ENCODE measurements around the gene CACNG5.
"Not testable (repeated sequence)": the region's sequence is repeated elsewhere in the genome, so short reads cannot be mapped to it uniquely, and the experiment has no call there.

Gene CACNG5

GRCh38 chr17:66849851-66850580 is 15.1 kb downstream of the CACNG5 start:
- DNase-seq (ENCODE audit: low read depth): no peak

- no peak for DNase-seq (ENCODE audit: low read depth)
These were observed 15.8 kb downstream of the CACNG5 start for GRCh38 chr17:66850692-66851091.

DNA sequence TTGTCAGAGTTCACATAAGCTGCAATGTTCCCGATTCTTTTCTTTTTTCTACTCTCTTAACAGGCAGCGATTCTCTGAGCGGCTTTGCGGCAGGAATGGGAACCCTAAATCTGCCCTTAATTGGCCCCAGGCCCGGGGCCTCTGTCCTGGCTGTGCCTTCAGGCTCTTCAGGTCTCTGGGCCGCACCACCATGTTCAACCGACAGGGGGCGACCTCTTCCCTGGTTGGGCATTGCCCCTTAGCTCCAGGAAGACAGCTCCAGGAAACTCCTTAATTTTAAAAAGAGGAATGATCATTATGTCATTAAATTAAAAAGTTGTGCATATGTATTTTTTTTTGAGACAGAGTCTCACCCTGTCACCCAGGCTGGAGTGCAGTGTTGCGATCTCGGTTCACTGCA is 20.3 kb downstream of the CACNG5 start:
- DNase-seq (ENCODE audit: low read depth): no peak

GRCh38 chr17:66858226-66859083 is 23.5 kb downstream of the CACNG5 start:
- no peak for DNase-seq (ENCODE audit: low read depth)

- no peak for DNase-seq (ENCODE audit: low read depth)
These were observed 24.4 kb downstream of the CACNG5 start for GRCh38 chr17:66859353-66859752.

DNA sequence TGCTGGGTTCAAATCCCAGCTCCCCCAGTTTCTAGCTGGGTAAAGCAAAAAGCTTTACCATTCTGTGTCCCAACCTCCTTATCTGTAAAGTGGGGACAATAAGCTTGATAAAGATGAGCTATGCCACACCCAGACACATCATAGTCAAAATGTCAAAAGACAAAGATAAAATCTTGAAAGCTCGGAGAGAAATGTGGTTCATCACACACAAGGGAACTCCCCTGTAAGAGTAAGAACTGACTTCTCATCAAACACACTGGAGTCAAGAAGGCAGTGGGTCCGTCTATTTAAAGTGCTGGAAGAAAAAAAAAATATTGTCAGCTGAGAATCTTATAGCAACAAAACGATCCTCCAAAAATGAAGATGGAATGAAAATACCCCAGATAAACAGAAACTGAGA is 25.3 kb downstream of the CACNG5 start:
- DNase-seq (ENCODE audit: low read depth): no peak

DNA sequence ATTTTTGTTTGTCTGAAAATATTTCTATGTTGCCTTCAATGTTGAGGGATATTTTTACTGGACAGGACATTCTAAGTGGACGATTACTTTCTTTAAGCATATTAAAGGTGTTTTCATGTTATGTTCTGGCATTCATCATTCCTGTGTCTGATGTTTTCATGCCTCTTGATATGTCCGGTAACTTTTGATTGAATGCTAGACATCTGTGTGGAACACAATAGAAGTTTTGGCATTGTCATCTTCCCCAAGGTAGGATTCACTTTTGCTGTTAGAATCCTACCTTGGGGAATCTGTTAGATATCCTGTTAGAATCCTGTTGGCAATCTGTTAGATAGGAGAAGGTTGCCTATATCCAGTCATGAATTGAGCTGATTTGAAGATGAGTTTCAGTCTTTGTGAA is 28.9 kb downstream of the CACNG5 start:
- no peak for DNase-seq (ENCODE audit: low read depth)

GRCh38 chr17:66865151-66865550 is 30.2 kb downstream of the CACNG5 start:
- peak; percentile 17 for DNase-seq (ENCODE audit: low read depth)

- no peak for DNase-seq (ENCODE audit: low read depth)
These were observed 39.0 kb downstream of the CACNG5 start for GRCh38 chr17:66873962-66874361.

- DNase-seq (ENCODE audit: low read depth): no peak
These were observed 50.0 kb downstream of the CACNG5 start for GRCh38 chr17:66884931-66885330.

- DNase-seq (ENCODE audit: low read depth): no peak
These were observed 50.5 kb downstream of the CACNG5 start for GRCh38 chr17:66885417-66885816.

DNA sequence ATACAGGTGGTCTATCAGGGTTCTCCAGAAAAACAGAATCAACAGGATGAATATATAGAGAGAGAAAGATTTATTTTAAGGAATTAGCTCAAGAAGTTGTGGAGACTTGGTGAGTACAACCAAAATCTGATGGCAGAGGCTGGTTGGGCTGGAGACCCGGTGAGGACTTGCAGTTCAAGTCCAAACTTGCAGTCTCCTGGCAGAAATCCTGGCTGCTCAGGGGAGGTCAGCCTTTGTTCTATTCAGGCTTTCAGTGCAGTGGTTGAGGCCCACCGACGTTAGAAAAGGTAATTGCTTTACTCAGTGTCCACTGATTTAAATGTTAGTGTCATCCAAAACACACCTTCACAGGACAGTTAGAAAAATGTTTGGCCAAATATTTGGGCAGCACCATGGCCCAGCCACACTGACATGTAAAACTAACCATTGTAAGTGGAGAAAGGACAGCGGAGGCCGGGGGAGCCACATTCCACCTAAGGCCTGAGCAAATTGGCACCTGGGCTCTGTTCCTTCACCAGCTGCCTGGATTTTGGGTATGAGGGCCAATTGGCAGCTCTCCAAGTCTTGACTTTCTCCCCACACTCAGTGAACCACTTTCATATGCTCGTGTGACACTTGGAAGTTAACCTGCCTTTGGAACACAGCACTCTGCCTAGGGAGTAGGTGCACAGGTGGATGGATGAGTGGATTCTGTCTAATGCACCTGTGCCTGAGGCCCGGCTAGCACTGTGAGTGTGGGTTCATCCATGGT is 54.7 kb downstream of the CACNG5 start:
- DNase-seq (ENCODE audit: low read depth): no peak

GRCh38 chr17:66892246-66892645 is 57.3 kb downstream of the CACNG5 start:
- DNase-seq (ENCODE audit: low read depth): peak; percentile 89

GRCh38 chr17:66893382-66893781 is 58.5 kb downstream of the CACNG5 start:
- peak; percentile 19 for DNase-seq (ENCODE audit: low read depth)

- no peak for DNase-seq (ENCODE audit: low read depth)
These were observed 58.9 kb downstream of the CACNG5 start for GRCh38 chr17:66893863-66894262.

DNA sequence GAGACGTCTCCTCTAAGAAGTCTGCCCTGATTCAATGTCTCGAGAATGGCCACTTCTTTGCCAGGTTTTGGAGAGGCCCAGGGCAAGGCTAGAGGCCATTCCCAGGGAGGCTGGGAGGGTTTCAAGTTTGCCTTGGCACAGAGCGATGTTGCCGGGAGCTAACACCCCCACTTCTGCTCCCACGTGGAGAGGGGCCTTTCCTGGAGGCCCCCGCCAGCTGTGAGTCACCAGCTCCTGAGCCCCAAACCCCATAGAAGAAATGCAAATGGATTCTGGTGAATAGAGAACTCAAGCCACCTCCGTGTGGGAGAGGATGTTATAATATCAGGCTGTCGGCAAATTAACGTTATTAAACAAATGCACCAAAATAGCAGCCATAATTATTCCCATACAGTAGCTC is 62.2 kb downstream of the CACNG5 start:
- DNase-seq (ENCODE audit: low read depth): no peak

DNA sequence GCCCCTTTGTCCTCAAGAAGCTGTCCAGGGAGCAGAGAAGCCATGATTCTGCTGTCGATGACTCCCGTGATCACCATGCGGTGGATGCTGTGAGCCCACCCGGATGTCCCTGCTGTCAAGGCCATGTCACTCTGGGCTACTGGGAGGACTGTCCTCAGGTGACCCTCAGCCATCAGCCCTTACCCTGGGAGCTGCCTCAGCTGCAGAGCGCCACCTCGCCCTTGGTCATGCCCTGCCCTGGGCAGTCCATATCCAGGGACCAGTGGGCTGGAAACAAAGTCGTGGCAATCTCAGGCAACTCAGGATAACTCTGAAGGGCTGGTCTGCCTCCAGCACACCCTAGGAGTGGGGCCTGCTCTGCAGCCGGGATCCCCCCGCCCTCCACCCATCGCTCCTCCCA is 63.6 kb downstream of the CACNG5 start:
- no peak for DNase-seq (ENCODE audit: low read depth)

DNA sequence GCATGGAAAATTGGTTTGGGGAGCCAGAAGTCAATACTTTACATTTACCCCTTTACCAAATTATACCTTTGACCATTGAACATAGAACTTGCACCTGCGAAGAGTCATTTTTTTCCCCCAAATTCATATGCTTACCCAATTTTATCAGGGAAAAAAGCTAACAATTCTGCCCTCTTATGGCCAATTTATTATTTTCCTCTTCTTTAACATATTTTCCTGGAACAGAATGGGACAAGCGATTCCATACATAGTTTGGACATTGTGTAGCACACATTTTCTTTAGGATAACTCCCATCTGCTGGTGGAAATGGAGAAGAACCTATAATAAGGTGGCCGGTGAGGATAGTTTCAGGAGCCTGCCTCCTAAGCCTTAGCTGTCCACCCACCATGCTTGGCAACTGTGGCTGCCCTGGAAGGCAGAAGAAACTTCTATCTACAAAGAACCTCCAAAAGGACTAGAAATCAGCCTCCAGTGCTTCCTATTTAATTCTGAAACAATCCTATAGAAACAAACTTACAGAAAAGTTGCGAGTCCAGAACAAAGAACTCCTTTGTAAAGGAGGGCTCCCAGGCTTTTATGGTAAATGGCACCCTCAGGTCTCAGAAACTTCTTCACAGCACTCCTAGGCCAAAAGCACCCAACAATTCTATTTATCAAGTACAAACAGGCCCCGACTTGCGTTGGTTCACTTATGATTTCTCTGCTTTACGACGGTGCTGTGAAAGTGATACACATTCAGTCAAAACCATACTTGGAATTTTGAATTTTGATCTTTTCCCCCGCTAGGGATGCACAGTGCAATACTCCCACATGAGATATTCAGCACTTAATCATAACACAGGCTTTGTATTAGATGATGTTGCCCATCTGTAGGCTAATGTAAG is 65.5 kb downstream of the CACNG5 start:
- DNase-seq (ENCODE audit: low read depth): no peak

DNA sequence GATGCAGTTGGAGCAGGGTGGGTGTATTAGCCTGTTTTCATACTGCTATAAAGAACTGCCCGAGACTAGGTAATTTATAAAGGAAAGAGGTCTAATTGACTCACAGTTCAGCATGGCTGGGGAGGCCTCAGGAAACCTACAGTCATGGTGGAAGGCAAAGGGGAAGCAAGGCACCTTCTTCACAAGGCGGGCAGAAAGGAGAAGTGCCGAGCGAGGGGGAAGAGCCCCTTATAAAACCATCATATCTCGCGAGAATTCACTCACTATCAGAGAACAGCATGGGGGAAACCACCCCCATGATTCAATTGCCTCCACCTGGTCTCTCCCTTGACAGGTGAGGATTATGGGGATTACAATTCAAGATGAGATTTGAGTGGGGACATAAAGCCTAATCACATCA is 68.4 kb downstream of the CACNG5 start:
- not testable (repeated sequence) for DNase-seq (ENCODE audit: low read depth)

- no peak for DNase-seq (ENCODE audit: low read depth)
These were observed 68.9 kb downstream of the CACNG5 start for GRCh38 chr17:66903781-66904180.

DNA sequence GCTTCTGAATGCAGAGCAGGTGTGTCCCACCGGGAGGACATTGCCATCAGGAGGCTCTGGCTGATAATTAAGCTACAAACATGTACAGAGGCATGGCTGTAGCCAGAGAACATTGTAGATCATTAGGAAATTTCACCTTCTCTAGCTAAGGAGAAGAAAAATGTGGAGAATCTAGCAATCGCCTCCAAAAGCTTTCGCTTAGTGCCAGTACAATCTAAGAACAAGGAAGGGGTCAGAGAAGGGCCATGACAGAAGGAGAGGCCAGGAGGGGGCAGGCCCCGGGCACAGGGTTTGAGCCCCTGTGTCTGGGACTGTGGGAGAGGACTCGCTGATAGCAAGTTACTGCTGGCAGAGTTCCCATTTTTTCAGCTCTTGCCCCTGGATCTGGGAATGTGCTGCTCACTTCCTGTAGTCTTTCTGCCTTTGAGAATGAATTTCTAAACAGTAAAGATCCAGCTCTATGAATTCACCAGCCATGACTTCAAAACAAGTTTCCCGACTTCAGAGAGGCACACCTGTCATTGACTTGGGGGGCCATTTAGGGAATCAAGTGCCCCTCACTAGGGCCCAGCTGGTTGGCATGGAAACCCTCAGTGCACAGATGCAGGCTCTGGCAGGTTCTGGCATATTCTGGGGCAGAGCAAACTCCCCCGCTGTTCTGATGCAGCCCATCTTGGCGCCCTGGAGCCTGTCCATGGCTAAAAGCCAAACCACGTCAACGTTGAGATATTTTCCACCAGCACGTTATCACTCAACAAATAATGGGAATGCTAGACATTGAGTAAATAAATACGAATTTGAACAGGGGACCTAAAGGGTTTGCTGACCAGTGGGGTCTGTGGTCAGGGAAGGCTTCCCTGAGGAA is 70.1 kb downstream of the CACNG5 start:
- peak; percentile 87 for DNase-seq (ENCODE audit: low read depth)
